ENCODE data around the gene DAPK1. TPM values are rescaled to one million over a fixed set of nuclear protein-coding genes. Genes with fewer than 3 reads are reported as not detected.

The DAPK1 gene
- total and polyA plus RNA-seq, 10 of the 15 experiments (the other 5 are each of a cell fraction or from before 2014, with no cell fraction given), result 8.2 to 94.7 (median 51.6) TPM

GRCh38 chr9:87741326-87741725 lies 243.7 kb downstream of the DAPK1 start:
- WGBS (ENCODE audit: insufficient coverage, insufficient replicate concordance, low lambda C conversion rate, missing lambda C conversion rate), result 13% methylated on average over 4 of the region's 4 CpGs
- no TSS peak for BruUV-seq (replicated peaks)

GRCh38 chr9:87741891-87742290 lies 244.2 kb downstream of the DAPK1 start:
- H3K4me1 ChIP-seq (ENCODE audit: control insufficient read depth, insufficient read depth, low read length), result no peaks in the 10 kb centered on the region
- H3K4me3 ChIP-seq, result no peak overlapping the region
- CTCF ChIA-PET, result no interaction called here
- RAD21 ChIA-PET (ENCODE audit: unreplicated experiment), result no interaction called here
- H3K36me3 ChIP-seq (ENCODE audit: control insufficient read depth in 2 of 2, insufficient read depth in 2 of 2, low read length in 1 of 2), result no peaks in the 10 kb centered on the region
- intact Hi-C loops (cut with micrococcal nuclease; ENCODE audit: unreplicated experiment), result no loop called here
- no peak overlapping the region for H3K27ac ChIP-seq (ENCODE audit: control insufficient read depth, insufficient read depth)
- WGBS (ENCODE audit: insufficient coverage, insufficient replicate concordance, low lambda C conversion rate, missing lambda C conversion rate), result 3% methylated on average over 5 of the region's 5 CpGs
- SMC1A ChIA-PET (ENCODE audit: uncharacterized antibody, unreplicated experiment), result no interaction called here
- ATAC-seq (no peak), DNase-seq (ENCODE audit: low read depth, low spot score) (no peak), FAIRE-seq (no peak)
- POLR2A ChIA-PET, result no interaction called here
- in situ Hi-C loops (cut with MboI), result no loop called here
- H4K20me1 ChIP-seq (ENCODE audit: control insufficient read depth, insufficient read depth), result no peaks in the 10 kb centered on the region
- H3K9me3 ChIP-seq (replicated peaks; ENCODE audit: control insufficient read depth, insufficient read depth, low read length), result no peaks in the 10 kb centered on the region
- H3K9ac ChIP-seq (ENCODE audit: control insufficient read depth, insufficient read depth, low read length), result no peak overlapping the region
- no peaks in the 10 kb centered on the region for H3K27me3 ChIP-seq (replicated peaks in 1 of 2; ENCODE audit: control insufficient read depth in 2 of 2, insufficient read depth in 2 of 2, low read length in 1 of 2)
- no peak overlapping the region for H2AFZ ChIP-seq (ENCODE audit: control insufficient read depth, low read depth, low read length)
- BruUV-seq (replicated peaks), result no TSS peak
- no peak overlapping the region for H3K4me2 ChIP-seq (ENCODE audit: control insufficient read depth, insufficient read depth)
- no peaks in the 10 kb centered on the region for H3K79me2 ChIP-seq (ENCODE audit: control insufficient read depth, insufficient read depth, low read length)
- TF ChIP-seq JUNB (IDR thresholded peaks at IDR 0.05), result no peak
- TF ChIP-seq CREM (IDR thresholded peaks at IDR 0.05; ENCODE audit: low read depth), result no peak
- TF ChIP-seq HCFC1 (IDR thresholded peaks at IDR 0.05; ENCODE audit: low read length), result no peak
- TF ChIP-seq ATF2 (IDR thresholded peaks at IDR 0.05; ENCODE audit: low read length), result no peak
- no peak for TF ChIP-seq MAX (IDR thresholded peaks at IDR 0.05; ENCODE audit: low read depth, low read length)
- no peak for TF ChIP-seq ZNF687 (IDR thresholded peaks at IDR 0.05)

More at GRCh38 chr9:87741326-87741725, 243.7 kb downstream of the DAPK1 start:
- in situ Hi-C loops (cut with MboI) (no loop called here), intact Hi-C loops (cut with micrococcal nuclease; ENCODE audit: unreplicated experiment) (no loop called here)
- RAD21 ChIA-PET (ENCODE audit: unreplicated experiment), result no interaction called here
- no peaks in the 10 kb centered on the region for H3K4me1 ChIP-seq (ENCODE audit: control insufficient read depth, insufficient read depth, low read length)
- CTCF ChIA-PET, result no interaction called here
- no peak for FAIRE-seq
- H3K9ac ChIP-seq (ENCODE audit: control insufficient read depth, insufficient read depth, low read length), result no peak overlapping the region
- no peak for DNase-seq (ENCODE audit: low read depth, low spot score)
- H3K9me3 ChIP-seq (replicated peaks; ENCODE audit: control insufficient read depth, insufficient read depth, low read length), result no peaks in the 10 kb centered on the region
- H3K4me2 ChIP-seq (ENCODE audit: control insufficient read depth, insufficient read depth), result no peak overlapping the region
- no peak for TF ChIP-seq SRF (IDR thresholded peaks at IDR 0.05; ENCODE audit: low read depth in 2 of 2, low read length in 2 of 2)
- no peak for TF ChIP-seq ASH2L (IDR thresholded peaks at IDR 0.05; ENCODE audit: borderline replicate concordance, low read depth)
- no peak for TF ChIP-seq USF1 (IDR thresholded peaks at IDR 0.05; ENCODE audit: borderline replicate concordance, extremely low read length, insufficient read depth, low read depth, low read length)
- no peak for TF ChIP-seq FOS (IDR thresholded peaks at IDR 0.05; ENCODE audit: borderline replicate concordance, extremely low read depth, insufficient read length)
- TF ChIP-seq NFYA (IDR thresholded peaks at IDR 0.05; ENCODE audit: borderline replicate concordance, low read depth, low read length), result no peak
- TF ChIP-seq SMAD1 (IDR thresholded peaks at IDR 0.05; ENCODE audit: low read depth, partially characterized antibody), result no peak
- no peak for TF ChIP-seq ZNF217 (IDR thresholded peaks at IDR 0.05)
- TF ChIP-seq NFIC (IDR thresholded peaks at IDR 0.05; ENCODE audit: low read depth, low read length), result no peak
- TF ChIP-seq FOXM1 (IDR thresholded peaks at IDR 0.05; ENCODE audit: low read depth, low read length), result no peak
- TF ChIP-seq RB1 (IDR thresholded peaks at IDR 0.05; ENCODE audit: borderline replicate concordance), result no peak
- no peak for TF ChIP-seq BRCA1 (IDR thresholded peaks at IDR 0.05; ENCODE audit: low read depth, low read length)
- TF ChIP-seq ZNF207 (IDR thresholded peaks at IDR 0.05; ENCODE audit: borderline replicate concordance), result no peak
- TF ChIP-seq YBX1 (IDR thresholded peaks at IDR 0.05), result no peak
- TF ChIP-seq PAX8 (IDR thresholded peaks at IDR 0.05), result no peak
- no peak for TF ChIP-seq SIN3A (IDR thresholded peaks at IDR 0.05; ENCODE audit: low read depth, low read length)
- no peak overlapping the region for H2AFZ ChIP-seq (ENCODE audit: control insufficient read depth, low read depth, low read length)
- H3K4me3 ChIP-seq, result no peak overlapping the region
- no peak overlapping the region for H3K27ac ChIP-seq (ENCODE audit: control insufficient read depth, insufficient read depth)
- H3K27me3 ChIP-seq (replicated peaks in 1 of 2; ENCODE audit: control insufficient read depth in 2 of 2, insufficient read depth in 2 of 2, low read length in 1 of 2), result no peaks in the 10 kb centered on the region
- POLR2A ChIA-PET, result no interaction called here
- SMC1A ChIA-PET (ENCODE audit: uncharacterized antibody, unreplicated experiment), result no interaction called here
- no peaks in the 10 kb centered on the region for H3K79me2 ChIP-seq (ENCODE audit: control insufficient read depth, insufficient read depth, low read length)
- no peaks in the 10 kb centered on the region for H3K36me3 ChIP-seq (ENCODE audit: control insufficient read depth in 2 of 2, insufficient read depth in 2 of 2, low read length in 1 of 2)
- no peak for ATAC-seq
- no peaks in the 10 kb centered on the region for H4K20me1 ChIP-seq (ENCODE audit: control insufficient read depth, insufficient read depth)
